ENCODE measurements around the gene DIP2C.

- TF ChIP-seq CTCF (conservative IDR thresholded peaks at IDR 0.05), result no peak
- TF ChIP-seq ZFX (IDR thresholded peaks at IDR 0.05), result no peak
These were observed 196.6 kb downstream of the DIP2C start for GRCh38 chr10:492836-493235.
